C1 segment of cervical spinal cord (tissue), 14 donors: Measurements from ENCODE around the gene VPS54.

ENCODE experiments used
- DNase-seq, 14 donors: peaks; one replicate each; lab custom pipeline; 2025; lab: John Stamatoyannopoulos, UW

The VPS54 gene

GRCh38 chr2:64019083-64019974 lies at the start of gene VPS54:
VPS54 (minus strand) TSS chr2:64019428; CDS start chr2:63983999, 35,429 bp downstream.
- peak in 13 of 14 donors; percentile 20 to 89 (median 74) for DNase-seq

- DNase-seq, result no peak
Observed at GRCh38 chr2:64067326-64067725, 48.1 kb upstream of the VPS54 start.

GRCh38 chr2:64065516-64065915 lies 46.3 kb upstream of the VPS54 start:
- no peak for DNase-seq

- peak in 3 of 14 donors; percentile 29 to 37 (median 35) for DNase-seq
Observed at GRCh38 chr2:64063924-64064331, 44.7 kb upstream of the VPS54 start.

GRCh38 chr2:64063454-64063853 lies 44.2 kb upstream of the VPS54 start:
- no peak for DNase-seq

- DNase-seq, result no peak
Observed at GRCh38 chr2:64062840-64063239, 43.6 kb upstream of the VPS54 start.

- DNase-seq, result no peak
Observed at GRCh38 chr2:64059270-64059669, 40.0 kb upstream of the VPS54 start.

- no peak for DNase-seq
Observed at GRCh38 chr2:64056021-64056420, 36.8 kb upstream of the VPS54 start.

- DNase-seq, result no peak
Observed at GRCh38 chr2:64054161-64054915, 35.1 kb upstream of the VPS54 start.

- peak in 1 of 14 donors; percentile 8 for DNase-seq
Observed at GRCh38 chr2:64052463-64053241, 33.4 kb upstream of the VPS54 start.

- peak in 11 of 14 donors; percentile 7 to 61 (median 46) for DNase-seq
Observed at GRCh38 chr2:64049633-64050220, 30.5 kb upstream of the VPS54 start.

GRCh38 chr2:64045938-64046337 lies 26.7 kb upstream of the VPS54 start:
- no peak for DNase-seq

GRCh38 chr2:64040161-64040560 lies 20.9 kb upstream of the VPS54 start:
- no peak for DNase-seq

- DNase-seq, result no peak
Observed at GRCh38 chr2:64036034-64036705, 16.9 kb upstream of the VPS54 start.

- DNase-seq, result no peak
Observed at GRCh38 chr2:64035072-64035942, 16.1 kb upstream of the VPS54 start.

- no peak for DNase-seq
Observed at GRCh38 chr2:64029116-64029665, 10.0 kb upstream of the VPS54 start.

GRCh38 chr2:64025741-64026140 lies 6.5 kb upstream of the VPS54 start:
- DNase-seq, result no peak

GRCh38 chr2:64024259-64024949 lies 5.2 kb upstream of the VPS54 start:
- no peak for DNase-seq
